Activated CD4-positive, alpha-beta memory T cell treated with anti-CD3 and anti-CD28 coated beads, Interleukin-2, amount 10 ng/mL, durations not matched to agents 7 days and 5 days (primary cell): Measurements from ENCODE around the gene CA5A. TPM values are rescaled to one million over a fixed set of nuclear protein-coding genes. Genes with fewer than 3 reads are reported as not detected.
"Not testable (repeated sequence)": the region's sequence is repeated elsewhere in the genome, so short reads cannot be mapped to it uniquely, and the experiment has no call there.

Experiments
- CTCF ChIA-PET: fragments of 350-600 bp; sonication (Branson Sonifier 250); formaldehyde crosslinking; loops from one replicate; lab custom pipeline; 2021; ENCODE audit warnings: antibody characterized with exemption, inconsistent platforms; lab: Charles Lee
- POLR2A ChIA-PET: fragments of 350-600 bp; sonication (Branson Sonifier 250); formaldehyde crosslinking; loops from one replicate; lab custom pipeline; 2021; ENCODE audit warnings: antibody characterized with exemption; lab: Charles Lee
- DNase-seq: peaks from one replicate; pipeline ENCODE4 v3.0.0-alpha.2; 2020
- H3K27ac Mint-ChIP-seq: one replicate; pipeline ENCODE4 v1.8.0; 2021; ENCODE audit warnings: mild to moderate bottlenecking, mixed read lengths
- H3K27me3 Mint-ChIP-seq: one replicate; pipeline ENCODE4 v1.8.0; 2021; ENCODE audit warnings: mixed read lengths
- H3K36me3 Mint-ChIP-seq: one replicate; pipeline ENCODE4 v1.8.0; 2021; ENCODE audit warnings: low read depth, mixed read lengths
- H3K4me1 Mint-ChIP-seq: one replicate; pipeline ENCODE4 v1.8.0; 2021; ENCODE audit warnings: mixed read lengths
- H3K4me3 Mint-ChIP-seq: one replicate; pipeline ENCODE4 v1.8.0; 2021; ENCODE audit warnings: mild to moderate bottlenecking, mixed read lengths
- H3K9me3 Mint-ChIP-seq: one replicate; pipeline ENCODE4 v1.8.0; 2021; ENCODE audit warnings: mixed read lengths
- total RNA-seq, 2 experiments: library from RNA; stranded (reverse); gene quantifications; one replicate each; pipeline ENCODE4 v1.2.3, GENCODE V29; 2021

Gene CA5A
- total RNA-seq, 2 experiments from 2014 or later, result not detected

- DNase-seq, result no peak
- no peak overlapping the region for H3K27ac Mint-ChIP-seq
- H3K9me3 Mint-ChIP-seq, result peaks cover 3% of the 10 kb centered on the region
- CTCF ChIA-PET, result no interaction called here
- peaks cover 3% of the 10 kb centered on the region for H3K27me3 Mint-ChIP-seq
- no peaks in the 10 kb centered on the region for H3K36me3 Mint-ChIP-seq
- no peak overlapping the region for H3K4me3 Mint-ChIP-seq
- no peaks in the 10 kb centered on the region for H3K4me1 Mint-ChIP-seq
- POLR2A ChIA-PET, result no interaction called here
Observed at GRCh38 chr16:87939562-87940423, 3.5 kb upstream of the CA5A start.

- Mint-ChIP-seq H3K36me3 (no peaks in the 10 kb centered on the region), H3K9me3 (peaks cover 3% of the 10 kb centered on the region), H3K4me1 (no peaks in the 10 kb centered on the region), H3K4me3 (no peak overlapping the region), H3K27ac (no peak overlapping the region), H3K27me3 (peaks cover 3% of the 10 kb centered on the region)
- POLR2A ChIA-PET, result no interaction called here
- no peak for DNase-seq
- CTCF ChIA-PET, result no interaction called here
Observed at GRCh38 chr16:87938412-87938949, 2.2 kb upstream of the CA5A start.

GRCh38 chr16:87937231-87937542 is 858 bp upstream of the CA5A start:
- CTCF ChIA-PET, POLR2A ChIA-PET: not testable (repeated sequence)

DNA sequence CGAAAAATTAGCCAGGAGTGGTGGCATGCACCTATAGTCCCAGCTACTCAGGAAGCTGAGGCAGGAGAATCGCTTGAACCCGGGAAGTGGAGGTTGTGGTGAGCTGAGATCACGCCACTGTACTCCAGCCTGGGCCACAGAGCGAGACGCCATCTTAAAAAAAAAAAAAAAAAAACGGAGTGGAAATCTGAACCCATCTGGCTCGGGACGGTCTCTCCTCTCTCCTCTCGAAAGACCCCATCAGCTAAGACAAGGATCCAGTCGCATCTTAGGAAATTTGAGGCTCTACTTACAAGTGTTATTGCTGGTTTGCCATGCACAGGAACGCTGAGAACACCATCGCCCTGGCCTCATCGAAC is 334 bp downstream of the CA5A start:
- H3K9me3 Mint-ChIP-seq, H3K36me3 Mint-ChIP-seq, H3K4me3 Mint-ChIP-seq, H3K27me3 Mint-ChIP-seq, H3K27ac Mint-ChIP-seq, POLR2A ChIA-PET, CTCF ChIA-PET, DNase-seq, H3K4me1 Mint-ChIP-seq: not testable (repeated sequence)

More at GRCh38 chr16:87937231-87937542, 858 bp upstream of the CA5A start:
- H3K9me3 Mint-ChIP-seq, H3K36me3 Mint-ChIP-seq, DNase-seq, H3K27ac Mint-ChIP-seq, H3K27me3 Mint-ChIP-seq, H3K4me3 Mint-ChIP-seq, H3K4me1 Mint-ChIP-seq: not testable (repeated sequence)

DNA sequence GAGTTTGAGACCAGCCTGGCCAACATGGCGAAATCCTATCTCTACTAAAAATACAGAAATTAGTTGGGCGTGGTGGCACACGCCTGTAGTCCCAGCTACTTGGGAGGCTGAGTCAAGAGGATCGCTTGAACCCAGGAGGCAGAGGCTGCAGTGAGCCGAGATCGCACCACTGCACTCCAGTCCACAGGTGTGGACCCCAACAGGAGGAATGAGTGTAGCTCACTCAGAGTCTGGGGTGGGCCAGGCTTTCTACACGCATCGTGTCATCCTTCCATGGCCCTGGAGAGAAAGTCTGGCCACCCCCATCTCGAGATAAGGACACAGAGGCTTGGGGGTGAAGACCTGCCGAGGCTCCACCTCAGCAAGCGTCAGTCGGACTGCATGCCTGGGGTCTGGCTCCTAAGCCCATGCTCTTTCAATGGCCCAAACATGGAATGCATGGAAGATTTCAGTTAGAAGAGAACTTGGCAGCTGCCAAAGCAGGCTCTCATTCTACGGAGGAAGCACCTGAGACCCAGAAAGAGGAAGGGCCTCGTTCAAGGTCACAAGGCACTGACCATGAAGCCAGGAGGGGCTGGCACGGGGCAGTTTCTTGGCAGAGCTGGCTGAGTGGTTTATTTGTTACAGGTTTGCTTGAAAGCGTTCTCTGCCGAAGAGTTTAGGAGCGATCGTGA is 1.4 kb downstream of the CA5A start:
- POLR2A ChIA-PET, H3K27me3 Mint-ChIP-seq, H3K4me1 Mint-ChIP-seq: not testable (repeated sequence)

DNA sequence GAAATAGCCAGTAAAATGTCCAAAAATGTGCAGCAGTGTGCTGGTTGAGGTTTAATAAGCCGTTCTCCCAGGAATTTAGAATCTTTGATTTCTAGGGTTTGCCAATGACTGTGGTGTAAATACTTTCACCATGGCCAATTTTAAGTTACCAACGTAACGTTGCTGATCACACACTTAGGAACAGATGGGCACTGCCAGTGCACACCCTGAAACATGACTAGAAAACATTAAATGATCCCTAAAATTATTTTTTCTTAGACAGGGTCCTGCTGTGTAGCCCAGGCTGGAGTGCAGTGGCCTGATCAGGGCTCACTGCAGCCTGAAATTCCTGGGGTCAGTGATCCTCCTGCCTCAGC is 3.2 kb downstream of the CA5A start:
- POLR2A ChIA-PET, result no interaction called here
- no peak for DNase-seq
- Mint-ChIP-seq H3K27me3 (peaks cover 3% of the 10 kb centered on the region), H3K9me3 (no peaks in the 10 kb centered on the region), H3K27ac (no peak overlapping the region), H3K4me1 (no peaks in the 10 kb centered on the region), H3K36me3 (no peaks in the 10 kb centered on the region), H3K4me3 (no peak overlapping the region)
- CTCF ChIA-PET, result no interaction called here

More for the DNA sequence above, 1.4 kb downstream of the CA5A start:
- H3K36me3 Mint-ChIP-seq, H3K9me3 Mint-ChIP-seq, CTCF ChIA-PET, H3K4me3 Mint-ChIP-seq, H3K27ac Mint-ChIP-seq, DNase-seq: not testable (repeated sequence)

- DNase-seq, CTCF ChIA-PET, H3K27me3 Mint-ChIP-seq, POLR2A ChIA-PET, H3K9me3 Mint-ChIP-seq, H3K4me3 Mint-ChIP-seq, H3K36me3 Mint-ChIP-seq, H3K27ac Mint-ChIP-seq, H3K4me1 Mint-ChIP-seq: not testable (repeated sequence)
Observed at GRCh38 chr16:87932475-87933139, 3.7 kb downstream of the CA5A start.

GRCh38 chr16:87931504-87931903 is 4.8 kb downstream of the CA5A start:
- no peak overlapping the region for H3K4me3 Mint-ChIP-seq
- H3K27me3 Mint-ChIP-seq, result peaks cover 7% of the 10 kb centered on the region
- no peaks in the 10 kb centered on the region for H3K9me3 Mint-ChIP-seq
- ChIA-PET CTCF (no interaction called here), POLR2A (no interaction called here)
- peaks cover under 1% of the 10 kb centered on the region for H3K4me1 Mint-ChIP-seq
- peak; percentile 33 for DNase-seq
- H3K27ac Mint-ChIP-seq, result no peak overlapping the region
- no peaks in the 10 kb centered on the region for H3K36me3 Mint-ChIP-seq

DNA sequence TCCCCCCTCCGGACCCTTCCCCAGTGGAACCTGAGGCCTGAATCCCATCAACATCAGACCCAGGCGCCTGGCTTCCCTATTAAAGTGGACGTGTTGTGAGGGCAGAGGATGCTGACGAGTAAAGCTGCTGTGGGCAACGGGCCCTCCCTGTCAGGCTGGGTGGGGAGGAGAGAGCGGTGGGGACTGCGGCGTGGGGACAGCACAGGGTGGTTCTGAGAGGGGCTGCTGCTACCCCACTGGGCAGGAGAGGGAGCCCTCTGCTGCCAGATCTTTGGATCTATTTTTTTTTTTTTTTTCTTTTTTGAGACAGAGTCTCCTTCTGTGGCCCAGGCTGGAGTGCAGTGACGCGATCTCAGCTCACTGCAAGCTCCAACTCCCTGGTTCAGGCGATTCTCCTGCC is 5.9 kb downstream of the CA5A start:
- Mint-ChIP-seq H3K4me1 (peaks cover 4% of the 10 kb centered on the region), H3K4me3 (no peak overlapping the region), H3K9me3 (no peaks in the 10 kb centered on the region), H3K36me3 (no peaks in the 10 kb centered on the region), H3K27me3 (peaks cover 12% of the 10 kb centered on the region), H3K27ac (no peak overlapping the region)
- ChIA-PET CTCF (no interaction called here), POLR2A (no interaction called here)
- DNase-seq, result no peak

DNA sequence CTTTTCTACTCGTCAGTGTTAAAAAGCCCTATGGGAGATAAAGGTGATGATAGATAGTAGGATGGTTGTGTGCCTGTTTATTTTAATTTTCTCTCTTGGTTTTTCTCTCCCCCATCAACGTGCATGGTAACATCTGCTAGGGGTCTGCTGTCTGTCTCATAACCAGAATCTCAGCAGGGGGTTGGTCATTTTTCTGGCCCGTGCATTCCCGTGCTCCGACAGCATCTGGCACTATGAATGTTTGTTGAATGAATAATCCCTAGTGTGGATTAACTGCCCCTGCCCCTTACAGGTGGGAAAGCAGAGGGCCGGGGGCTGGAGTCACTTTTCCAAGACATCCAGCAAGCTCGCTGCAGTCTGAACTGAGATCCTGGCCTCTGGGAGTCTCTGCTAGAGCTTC is 6.3 kb downstream of the CA5A start:
- ChIA-PET CTCF (no interaction called here), POLR2A (no interaction called here)
- Mint-ChIP-seq H3K4me3 (no peak overlapping the region), H3K9me3 (no peaks in the 10 kb centered on the region), H3K27me3 (peaks cover 17% of the 10 kb centered on the region), H3K36me3 (no peaks in the 10 kb centered on the region), H3K27ac (no peak overlapping the region), H3K4me1 (peaks cover 4% of the 10 kb centered on the region)
- no peak for DNase-seq

DNA sequence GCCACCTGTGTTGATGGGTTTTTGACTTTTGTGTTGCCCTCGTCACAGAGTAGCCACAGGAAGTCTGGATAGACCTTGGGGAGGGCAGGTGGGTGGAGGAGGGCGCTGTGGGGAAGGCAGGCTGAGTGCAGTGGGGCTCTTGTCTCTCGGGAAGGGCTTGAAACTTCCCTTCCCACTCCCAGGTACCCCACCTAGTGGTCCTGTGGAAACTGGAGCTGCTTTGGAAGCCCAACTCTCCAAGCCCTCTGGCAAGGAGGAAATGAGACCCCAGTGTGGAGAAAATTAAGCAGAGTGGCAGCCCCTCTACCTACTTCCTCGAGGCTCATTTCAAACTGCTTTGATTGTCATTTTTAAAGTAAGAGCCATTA is 9.2 kb downstream of the CA5A start:
- H3K4me1 Mint-ChIP-seq, result peaks cover 4% of the 10 kb centered on the region
- no peak overlapping the region for H3K4me3 Mint-ChIP-seq
- no peaks in the 10 kb centered on the region for H3K9me3 Mint-ChIP-seq
- POLR2A ChIA-PET, result no interaction called here
- CTCF ChIA-PET, result interaction anchor here (1.2 kb wide), 1 partner anchor 56 kb away, joined by 3 read pairs; no protein-coding TSS in a partner anchor
- peaks cover 24% of the 10 kb centered on the region for H3K27me3 Mint-ChIP-seq
- no peak for DNase-seq
- H3K27ac Mint-ChIP-seq, result no peak overlapping the region
- no peaks in the 10 kb centered on the region for H3K36me3 Mint-ChIP-seq

DNA sequence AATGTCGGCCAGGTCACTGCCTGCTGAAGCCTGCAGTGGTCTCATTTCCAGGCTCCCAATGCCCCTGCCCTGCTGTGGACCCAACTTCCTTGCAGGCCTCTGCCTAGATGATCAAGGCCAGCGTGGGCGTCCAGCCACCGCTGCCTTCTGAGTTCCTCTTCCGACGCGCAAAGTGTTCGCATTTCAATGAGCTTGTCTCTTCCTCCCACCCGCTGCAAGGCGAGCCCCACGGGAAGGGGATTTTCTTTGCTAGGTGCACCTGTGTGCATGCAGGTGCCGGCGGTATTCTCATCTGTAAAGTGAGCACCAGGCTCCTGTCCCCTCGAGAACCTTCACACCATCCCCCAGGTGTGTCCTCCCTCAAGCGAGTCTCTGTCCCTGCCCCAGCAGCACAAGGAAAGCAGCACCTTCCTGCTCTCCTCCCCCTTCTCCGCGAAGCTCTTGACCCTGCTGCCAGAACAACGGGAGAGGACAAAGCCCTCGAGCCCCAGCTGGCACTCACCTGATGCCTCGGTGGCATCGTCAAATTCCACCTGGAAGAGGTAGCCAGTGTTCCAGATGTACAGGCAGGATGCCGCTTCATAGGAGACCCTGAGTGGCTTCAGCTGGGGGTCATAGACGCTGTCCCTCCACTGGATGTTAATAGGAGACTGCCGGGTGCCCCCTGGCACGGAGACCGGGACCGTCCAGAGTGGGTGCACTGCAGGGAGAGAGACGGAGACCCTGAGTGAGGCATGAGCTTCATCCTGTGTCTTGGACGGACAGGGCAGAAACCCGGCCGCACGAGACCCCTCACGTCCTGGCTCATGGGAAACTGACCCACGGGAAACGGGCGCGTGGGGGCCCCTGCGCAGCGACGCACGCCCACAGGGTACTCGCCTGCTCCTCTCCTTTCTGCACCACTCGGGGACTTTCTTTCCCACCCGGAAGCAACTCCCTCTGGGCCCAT is 9.8 kb downstream of the CA5A start:
- H3K4me3 Mint-ChIP-seq, result no peak overlapping the region
- no peak for DNase-seq
- peaks cover 4% of the 10 kb centered on the region for H3K4me1 Mint-ChIP-seq
- CTCF ChIA-PET, result no interaction called here
- no peaks in the 10 kb centered on the region for H3K9me3 Mint-ChIP-seq
- peaks cover 24% of the 10 kb centered on the region for H3K27me3 Mint-ChIP-seq
- POLR2A ChIA-PET, result no interaction called here
- H3K27ac Mint-ChIP-seq, result no peak overlapping the region
- H3K36me3 Mint-ChIP-seq, result no peaks in the 10 kb centered on the region
